ENCODE results near the gene IPO11. TPM values are rescaled to one million over a fixed set of nuclear protein-coding genes. Genes with fewer than 3 reads are reported as not detected.

IPO11 gene
- total RNA-seq, 1 donor from 2014 or later, result 11.8 TPM

Other genes starting within 250 kb of the IPO11 start
- gene KIF2A, start 106.6 kb upstream of the IPO11 start, total RNA-seq, result 5.6 TPM
- gene DIMT1, start 8.9 kb upstream of the IPO11 start, total RNA-seq, result 5.9 TPM
- gene LRRC70, start 166.1 kb downstream of the IPO11 start, total RNA-seq, result 0.30 TPM